Measurements from ENCODE around the gene LMF1. TPM values are rescaled to one million over a fixed set of nuclear protein-coding genes. Genes with fewer than 3 reads are reported as not detected.

The LMF1 gene
- total RNA-seq, 1 experiment from 2014 or later = 13.5 TPM

GRCh38 chr16:868846-869822 lies 101.7 kb downstream of the LMF1 start:
- Histone ChIP-seq H2AFZ (ENCODE audit: low read length) (no peak overlapping the region), H3F3A (ENCODE audit: low read length, unreplicated experiment) (no peaks in the 10 kb centered on the region), H3K36me3 (ENCODE audit: low read depth, low read length) (no peaks in the 10 kb centered on the region), H4K20me1 (ENCODE audit: low read length) (no peaks in the 10 kb centered on the region), H3K27ac (ENCODE audit: low read length) (no peak overlapping the region), H3K4me1 (ENCODE audit: insufficient read depth, low read length) (no peaks in the 10 kb centered on the region), H3K79me2 (ENCODE audit: low read length) (no peaks in the 10 kb centered on the region), H3K4me3 (ENCODE audit: low read length) (no peak overlapping the region), H3K9me2 (replicated peaks; ENCODE audit: low read length) (no peaks in the 10 kb centered on the region), H3K9ac (ENCODE audit: low read length) (no peak overlapping the region), H3K9me3 (ENCODE audit: low read length) (no peaks in the 10 kb centered on the region), H3K4me2 (ENCODE audit: low read length) (no peak overlapping the region), H3K27me3 (ENCODE audit: low read length) (no peaks in the 10 kb centered on the region)
- CTCF ChIA-PET = no interaction called here
- POLR2A ChIA-PET (ENCODE audit: unreplicated experiment) = no interaction called here
- intact Hi-C loops (cut with micrococcal nuclease) = no loop called here
- BruUV-seq (replicated peaks) = no TSS peak
- no peak for TF ChIP-seq EZH2phosphoT487 (IDR thresholded peaks at IDR 0.05; ENCODE audit: borderline replicate concordance, low read length)
- TF ChIP-seq CTCF (conservative IDR thresholded peaks at IDR 0.05; ENCODE audit: low read depth, low read length) = no peak
- no peak for TF ChIP-seq EZH2 (IDR thresholded peaks at IDR 0.05; ENCODE audit: low read length, unreplicated experiment)
- ATAC-seq (no peak), DNase-seq (no peak)

- BruUV-seq (replicated peaks) = no TSS peak
- Histone ChIP-seq H3K9ac (ENCODE audit: low read length) (no peak overlapping the region), H2AFZ (ENCODE audit: low read length) (no peak overlapping the region), H3K4me1 (ENCODE audit: insufficient read depth, low read length) (no peaks in the 10 kb centered on the region), H3K4me3 (ENCODE audit: low read length) (no peak overlapping the region), H3K36me3 (ENCODE audit: low read depth, low read length) (no peaks in the 10 kb centered on the region), H3K9me2 (replicated peaks; ENCODE audit: low read length) (no peaks in the 10 kb centered on the region), H3K79me2 (ENCODE audit: low read length) (no peaks in the 10 kb centered on the region), H4K20me1 (ENCODE audit: low read length) (no peaks in the 10 kb centered on the region), H3F3A (ENCODE audit: low read length, unreplicated experiment) (no peaks in the 10 kb centered on the region), H3K9me3 (ENCODE audit: low read length) (no peaks in the 10 kb centered on the region), H3K4me2 (ENCODE audit: low read length) (no peak overlapping the region), H3K27ac (ENCODE audit: low read length) (no peak overlapping the region), H3K27me3 (ENCODE audit: low read length) (no peaks in the 10 kb centered on the region)
- TF ChIP-seq CTCF (conservative IDR thresholded peaks at IDR 0.05; ENCODE audit: low read depth, low read length) (no peak), EZH2phosphoT487 (IDR thresholded peaks at IDR 0.05; ENCODE audit: borderline replicate concordance, low read length) (no peak), EZH2 (IDR thresholded peaks at IDR 0.05; ENCODE audit: low read length, unreplicated experiment) (no peak)
- DNase-seq (no peak), ATAC-seq (no peak)
- ChIA-PET CTCF (no interaction called here), POLR2A (ENCODE audit: unreplicated experiment) (no interaction called here)
- intact Hi-C loops (cut with micrococcal nuclease) = no loop called here
These were observed 102.4 kb downstream of the LMF1 start for GRCh38 chr16:868386-868755.
